Activated CD8-positive, alpha-beta memory T cell treated with anti-CD3 and anti-CD28 coated beads for 4 hours (primary cell): ENCODE data around the gene AFF4.
A peak's percentile ranks its signal among the peaks of the same experiment; 100 is the strongest.
"Not testable (repeated sequence)": the region's sequence is repeated elsewhere in the genome, so short reads cannot be mapped to it uniquely, and the experiment has no call there.

Experiments used
- DNase-seq, 2 donors: peaks; one replicate each; pipeline ENCODE4 v3.0.0-alpha.2; 2020; ENCODE audit warnings: low read depth in 2 of 2

The AFF4 gene

GRCh38 chr5:132963171-132964104 lies at the start of gene AFF4:
TSS of gene AFF4 (minus strand) at chr5:132963634. CDS start at chr5:132937189, 26,445 bp downstream.
- DNase-seq: peak; percentile 65 to 71

GRCh38 chr5:133008455-133008854 lies 45.0 kb upstream of the AFF4 start:
- not testable (repeated sequence) for DNase-seq

GRCh38 chr5:133006653-133007052 lies 43.2 kb upstream of the AFF4 start:
- no peak for DNase-seq

GRCh38 chr5:132999246-132999645 lies 35.8 kb upstream of the AFF4 start:
- DNase-seq: no peak

GRCh38 chr5:132998556-132998955 lies 35.1 kb upstream of the AFF4 start:
- no peak for DNase-seq

GRCh38 chr5:132996307-132996706 lies 32.9 kb upstream of the AFF4 start:
- DNase-seq: no peak

- no peak for DNase-seq
Measured at GRCh38 chr5:132987531-132988408, 24.3 kb upstream of the AFF4 start.

- DNase-seq: not testable (repeated sequence)
Measured at GRCh38 chr5:132982971-132983370, 19.5 kb upstream of the AFF4 start.

GRCh38 chr5:132981288-132981687 lies 17.9 kb upstream of the AFF4 start:
- no peak for DNase-seq

GRCh38 chr5:132979976-132980375 lies 16.5 kb upstream of the AFF4 start:
- DNase-seq: no peak

- no peak for DNase-seq
Measured at GRCh38 chr5:132979367-132979940, 16.0 kb upstream of the AFF4 start.

- no peak for DNase-seq
Measured at GRCh38 chr5:132976852-132977251, 13.4 kb upstream of the AFF4 start.

GRCh38 chr5:132972436-132972828 lies 9.0 kb upstream of the AFF4 start:
- DNase-seq: not testable (repeated sequence)

- DNase-seq: no peak
Measured at GRCh38 chr5:132971483-132972435, 8.3 kb upstream of the AFF4 start.

- no peak for DNase-seq
Measured at GRCh38 chr5:132965120-132965519, 1.7 kb upstream of the AFF4 start.

GRCh38 chr5:132962429-132963021 lies 909 bp downstream of the AFF4 start:
- no peak for DNase-seq

GRCh38 chr5:132961887-132962286 lies 1.5 kb downstream of the AFF4 start:
- no peak for DNase-seq

- DNase-seq: not testable (repeated sequence)
Measured at GRCh38 chr5:132961123-132961815, 2.2 kb downstream of the AFF4 start.

GRCh38 chr5:132956166-132956799 lies 7.2 kb downstream of the AFF4 start:
- not testable (repeated sequence) for DNase-seq
